GM23248 (cell line): ENCODE measurements around the gene MYO5C. TPM values are rescaled to one million over a fixed set of nuclear protein-coding genes. Genes with fewer than 3 reads are reported as not detected.

Source experiments
- DNase-seq: peaks from one replicate; pipeline ENCODE4 v3.0.0-alpha.2; 2015
- H2AFZ ChIP-seq: fragments of 200-600 bp; sonication (generic); 2 replicates; pipeline ENCODE4 v1.6.1; 2016; ENCODE audit warnings: antibody characterized with exemption
- H3F3A ChIP-seq: fragments of 200-600 bp; sonication (generic); 2 replicates; pipeline ENCODE4 v1.6.1; 2016; ENCODE audit warnings: mild to moderate bottlenecking, antibody characterized with exemption, mixed run types; ENCODE audit not compliant: insufficient read depth
- H3K27ac ChIP-seq: fragments of 200-600 bp; sonication (generic); 2 replicates; pipeline ENCODE4 v1.5.1; 2016; ENCODE audit warnings: mild to moderate bottlenecking
- H3K27me3 ChIP-seq: fragments of 200-600 bp; sonication (generic); replicated peaks from 2 replicates; pipeline ENCODE4 v1.6.1; 2016; ENCODE audit warnings: mild to moderate bottlenecking; ENCODE audit not compliant: insufficient read depth
- H3K36me3 ChIP-seq: fragments of 200-600 bp; sonication (generic); 2 replicates; pipeline ENCODE4 v1.6.1; 2016; ENCODE audit warnings: low read depth, mild to moderate bottlenecking
- H3K4me1 ChIP-seq: fragments of 200-600 bp; sonication (generic); 2 replicates; pipeline ENCODE4 v1.6.1; 2016; ENCODE audit warnings: mild to moderate bottlenecking; ENCODE audit not compliant: insufficient read depth
- H3K4me2 ChIP-seq: fragments of 200-600 bp; sonication (generic); one replicate; pipeline ENCODE4 v1.6.1; 2016; ENCODE audit warnings: mild to moderate bottlenecking; ENCODE audit not compliant: unreplicated experiment
- H3K4me3 ChIP-seq: fragments of 200-600 bp; sonication (generic); 2 replicates; pipeline ENCODE4 v1.5.1; 2016; ENCODE audit warnings: mild to moderate bottlenecking
- H3K79me2 ChIP-seq: fragments of 200-600 bp; sonication (generic); 2 replicates; pipeline ENCODE4 v1.6.1; 2016; ENCODE audit warnings: mild to moderate bottlenecking; ENCODE audit not compliant: insufficient read depth
- H3K9ac ChIP-seq: fragments of 200-600 bp; sonication (generic); 2 replicates; pipeline ENCODE4 v1.6.1; 2016; ENCODE audit warnings: mild to moderate bottlenecking
- H3K9me2 ChIP-seq: fragments of 200-600 bp; sonication (generic); 2 replicates; pipeline ENCODE4 v1.6.1; 2016; ENCODE audit warnings: mixed run types, mild to moderate bottlenecking, moderate library complexity; ENCODE audit not compliant: insufficient read depth
- H3K9me3 ChIP-seq: fragments of 200-600 bp; sonication (generic); one replicate; pipeline ENCODE4 v1.6.1; 2017; ENCODE audit warnings: low read depth
- H4K20me1 ChIP-seq: fragments of 200-600 bp; sonication (generic); 2 replicates; pipeline ENCODE4 v1.6.0; 2016; ENCODE audit not compliant: insufficient read depth
- EZH2 ChIP-seq: fragments of 200-600 bp; sonication (generic); IDR thresholded peaks from 2 replicates; pipeline ENCODE4 v1.6.1; 2018; ENCODE audit warnings: antibody characterized with exemption, mild to moderate bottlenecking; ENCODE audit not compliant: insufficient read depth, poor library complexity, severe bottlenecking
- EZH2phosphoT487 ChIP-seq: fragments of 200-600 bp; sonication (generic); IDR thresholded peaks from 2 replicates; pipeline ENCODE4 v1.6.1; 2018; ENCODE audit warnings: antibody characterized with exemption, moderate library complexity, mild to moderate bottlenecking, low read depth; ENCODE audit not compliant: insufficient read depth
- WGBS, 2 experiments: methylation state at CpG; one replicate each; pipeline ENCODE4 v1.1.6; 2015 to 2017; ENCODE audit warnings: low lambda C conversion rate in 2 of 2, low coverage in 1 of 2; ENCODE audit errors: missing lambda C conversion rate in 2 of 2; 5-methylcytosine and 5-hydroxymethylcytosine counted together
- in situ Hi-C: fragments of 300-500 bp; cut with MboI; formaldehyde crosslinking; loops from 2 replicates; pipeline ENCODE4 v1.15.0; 2020
- polyA plus RNA-seq: library from polyadenylated mRNA; unstranded; fragments of >200 nt; fragmentation: Nextera tagmentation; extraction: Ambion mirVana; gene quantifications from 2 replicates; pipeline ENCODE4 v1.2.1, GENCODE V29; 2016
- total RNA-seq: library from RNA; depleted of rRNA; stranded (reverse); fragments of >200 nt; shearing (Covaris generic); gene quantifications from 2 replicates; pipeline ENCODE4 v1.2.3, GENCODE V29; 2014

The MYO5C gene
- total and polyA plus RNA-seq, 2 experiments from 2014 or later, result not detected

DNA sequence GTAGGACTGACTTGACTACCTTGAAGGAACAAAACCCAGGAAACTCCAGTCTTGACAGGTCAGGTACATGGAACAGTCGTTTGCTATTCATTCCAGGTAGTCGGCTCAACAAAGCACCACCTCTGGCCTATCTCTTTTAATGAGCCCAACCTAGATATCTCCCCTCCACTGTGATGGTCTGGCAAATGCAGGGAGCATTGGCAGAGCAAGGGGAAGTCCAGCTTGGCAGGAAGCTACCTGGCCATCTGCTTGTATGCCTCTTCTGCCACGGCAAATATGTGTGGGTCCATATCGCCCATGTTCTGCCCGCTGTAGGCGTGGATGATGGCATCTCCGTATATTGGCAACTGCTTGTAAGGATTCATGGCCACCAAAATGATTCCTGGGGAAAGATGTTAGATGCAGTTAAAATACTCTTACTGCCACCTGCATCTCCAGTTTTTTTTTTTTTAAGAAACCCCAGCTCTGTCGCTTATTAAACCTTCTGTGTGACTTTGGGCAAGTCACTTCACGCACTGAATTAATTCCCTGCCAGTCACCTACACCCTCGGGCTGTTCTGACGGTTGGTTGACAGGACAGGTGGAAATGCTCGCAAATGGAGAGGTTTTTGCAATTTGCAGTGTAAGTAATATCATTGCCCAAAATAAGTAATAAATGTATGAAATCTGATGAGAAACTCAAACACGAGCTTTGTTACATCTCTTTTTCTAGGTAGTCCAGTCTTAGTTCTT is 16.8 kb downstream of the MYO5C start:
- Histone ChIP-seq H3K27me3 (peaks cover 5% of the 10 kb centered on the region; the same call in 1 of the 2 replicates), H3K4me3 (no peak overlapping the region), H3K27ac (no peak overlapping the region), H4K20me1 (no peaks in the 10 kb centered on the region), H3K9me2 (no peaks in the 10 kb centered on the region), H3K4me1 (no peaks in the 10 kb centered on the region), H3K36me3 (no peaks in the 10 kb centered on the region), H3K9ac (no peak overlapping the region), H3K9me3 (no peaks in the 10 kb centered on the region), H3K4me2 (no peak overlapping the region), H3F3A (no peaks in the 10 kb centered on the region), H2AFZ (no peak overlapping the region), H3K79me2 (no peaks in the 10 kb centered on the region)
- TF ChIP-seq EZH2 (no peak), EZH2phosphoT487 (no peak)
- no peak for DNase-seq
- 73 to 75% methylated on average over 13 of the region's 13 CpGs for WGBS, 2 experiments
- in situ Hi-C loops, result no loop called here

DNA sequence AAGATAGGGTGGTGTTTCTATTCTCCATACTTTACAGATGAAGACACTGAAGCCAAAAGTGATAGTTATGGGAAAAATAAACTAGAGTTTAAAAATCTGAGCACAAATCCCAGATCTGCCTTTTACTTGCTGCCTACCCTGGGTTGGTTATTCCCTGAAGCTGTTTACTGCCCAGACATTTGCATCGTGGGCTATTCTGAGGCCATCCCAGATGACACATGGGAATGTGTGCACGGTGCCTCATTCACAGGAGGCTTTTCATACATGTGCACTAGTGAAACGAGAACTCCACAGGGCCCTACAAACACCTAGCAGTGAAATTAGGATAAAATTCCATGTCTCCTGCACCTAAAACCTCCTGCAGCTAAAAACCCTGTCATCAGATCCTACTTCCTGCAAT is 17.5 kb downstream of the MYO5C start:
- Histone ChIP-seq H3K9me3 (no peaks in the 10 kb centered on the region), H3K9me2 (no peaks in the 10 kb centered on the region), H3K4me2 (no peak overlapping the region), H3F3A (no peaks in the 10 kb centered on the region), H3K4me3 (no peak overlapping the region), H4K20me1 (no peaks in the 10 kb centered on the region), H3K9ac (no peak overlapping the region), H3K27ac (no peak overlapping the region), H3K27me3 (peaks cover 4% of the 10 kb centered on the region; the same call in 1 of the 2 replicates), H3K79me2 (no peaks in the 10 kb centered on the region), H2AFZ (no peak overlapping the region), H3K4me1 (no peaks in the 10 kb centered on the region), H3K36me3 (no peaks in the 10 kb centered on the region)
- in situ Hi-C loops, result no loop called here
- TF ChIP-seq EZH2, result no peak
- TF ChIP-seq EZH2phosphoT487, result no peak
- DNase-seq, result no peak
- 10 to 18% methylated on average over 3 of the region's 3 CpGs for WGBS, 2 experiments

DNA sequence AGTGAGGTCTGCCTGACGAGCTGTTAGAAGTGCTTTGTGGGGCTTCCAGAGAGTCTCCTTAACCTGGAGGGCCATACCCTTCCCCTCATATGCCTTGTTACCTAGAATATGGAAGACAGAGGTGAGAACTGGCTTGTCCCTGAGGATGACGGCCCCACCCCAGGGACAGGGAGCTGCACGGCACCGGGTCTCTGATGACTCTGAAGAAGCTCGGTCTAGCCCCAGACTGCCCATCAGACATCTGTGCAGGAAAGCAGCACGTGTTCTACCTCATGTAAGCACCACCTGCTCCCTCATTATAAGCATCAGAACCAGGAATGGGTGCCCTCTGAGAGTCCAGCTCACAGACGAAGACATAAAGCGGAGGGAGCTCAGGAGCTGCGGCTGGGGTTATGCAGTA is 18.0 kb downstream of the MYO5C start:
- Histone ChIP-seq H4K20me1 (no peaks in the 10 kb centered on the region), H3K27me3 (no peaks in the 10 kb centered on the region; the same call in 1 of the 2 replicates), H3K9me2 (no peaks in the 10 kb centered on the region), H3K4me2 (no peak overlapping the region), H3K27ac (no peak overlapping the region), H3K9ac (no peak overlapping the region), H3K4me1 (no peaks in the 10 kb centered on the region), H3K4me3 (no peak overlapping the region), H3K79me2 (no peaks in the 10 kb centered on the region), H2AFZ (no peak overlapping the region), H3F3A (no peaks in the 10 kb centered on the region), H3K36me3 (no peaks in the 10 kb centered on the region), H3K9me3 (no peaks in the 10 kb centered on the region)
- in situ Hi-C loops, result no loop called here
- DNase-seq, result no peak
- TF ChIP-seq EZH2phosphoT487, result no peak
- TF ChIP-seq EZH2, result no peak
- WGBS, 2 experiments, result 79 to 80% methylated on average over 9 of the region's 9 CpGs

DNA sequence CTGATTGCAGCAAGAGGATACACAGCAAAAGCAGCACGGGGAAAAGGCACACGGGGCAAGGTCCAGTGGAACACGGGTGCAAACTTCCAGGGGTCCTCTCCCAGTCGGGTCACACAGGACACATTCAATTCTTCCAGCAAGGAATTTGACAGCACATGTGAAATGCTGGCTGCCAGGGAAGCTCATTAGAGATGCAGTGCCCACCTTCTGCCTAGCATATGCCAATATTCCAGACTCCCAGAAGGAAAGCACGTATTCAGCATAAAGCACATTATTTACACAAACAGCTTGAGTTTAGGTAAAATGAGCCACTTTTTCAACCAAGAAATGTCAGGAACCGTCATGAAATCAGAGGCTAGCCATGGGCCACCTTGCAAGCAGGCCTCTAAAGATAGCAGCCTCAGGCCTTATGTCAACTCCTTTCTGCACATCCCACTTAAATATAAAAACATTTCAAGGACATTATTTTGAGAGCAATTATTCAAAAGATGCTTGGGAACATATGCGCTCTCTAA is 19.3 kb downstream of the MYO5C start:
- H3K79me2 ChIP-seq, result no peaks in the 10 kb centered on the region
- no peaks in the 10 kb centered on the region for H3K9me3 ChIP-seq
- DNase-seq, result no peak
- no peak overlapping the region for H3K27ac ChIP-seq
- no peaks in the 10 kb centered on the region for H4K20me1 ChIP-seq
- H3K4me3 ChIP-seq, result no peak overlapping the region
- no peaks in the 10 kb centered on the region for H3K36me3 ChIP-seq
- H3F3A ChIP-seq, result no peaks in the 10 kb centered on the region
- H3K9me2 ChIP-seq, result no peaks in the 10 kb centered on the region
- peaks cover 5% of the 10 kb centered on the region; the same call in 1 of the 2 replicates for H3K27me3 ChIP-seq
- WGBS, 2 experiments, result 73 to 78% methylated on average over 7 of the region's 7 CpGs
- no peak overlapping the region for H3K4me2 ChIP-seq
- no peak overlapping the region for H3K9ac ChIP-seq
- in situ Hi-C loops, result no loop called here
- no peak for TF ChIP-seq EZH2phosphoT487
- TF ChIP-seq EZH2, result no peak
- no peaks in the 10 kb centered on the region for H3K4me1 ChIP-seq
- H2AFZ ChIP-seq, result no peak overlapping the region
